ENCODE results near the gene SYCP1.
"Not testable (repeated sequence)": the region's sequence is repeated elsewhere in the genome, so short reads cannot be mapped to it uniquely, and the experiment has no call there.

SYCP1 gene

GRCh38 chr1:114854693-114855320 is at the start of gene SYCP1:
TSS of gene SYCP1 (plus strand) at chr1:114854863. CDS start at chr1:114855465, 602 bp downstream.
- DNase-seq: no peak

GRCh38 chr1:114819869-114820268 is 34.8 kb upstream of the SYCP1 start:
- DNase-seq: no peak

- no peak for DNase-seq
These were observed 34.3 kb upstream of the SYCP1 start for GRCh38 chr1:114820392-114820791.

GRCh38 chr1:114821978-114822377 is 32.7 kb upstream of the SYCP1 start:
- DNase-seq: no peak

- DNase-seq: no peak
These were observed 26.4 kb upstream of the SYCP1 start for GRCh38 chr1:114828251-114828650.

GRCh38 chr1:114830075-114830474 is 24.6 kb upstream of the SYCP1 start:
- not testable (repeated sequence) for DNase-seq

- DNase-seq: no peak
These were observed 23.2 kb upstream of the SYCP1 start for GRCh38 chr1:114831276-114831994.

- no peak for DNase-seq
These were observed 22.6 kb upstream of the SYCP1 start for GRCh38 chr1:114832057-114832456.

- no peak for DNase-seq
These were observed 21.2 kb upstream of the SYCP1 start for GRCh38 chr1:114833421-114833820.

GRCh38 chr1:114844270-114844669 is 10.4 kb upstream of the SYCP1 start:
- no peak for DNase-seq

- no peak for DNase-seq
These were observed 1.1 kb upstream of the SYCP1 start for GRCh38 chr1:114853584-114853983.

- no peak for DNase-seq
These were observed 6.7 kb downstream of the SYCP1 start for GRCh38 chr1:114861384-114861783.

GRCh38 chr1:114892194-114892918 is 37.7 kb downstream of the SYCP1 start:
- no peak for DNase-seq

GRCh38 chr1:114896795-114897194 is 42.1 kb downstream of the SYCP1 start:
- DNase-seq: no peak

- no peak for DNase-seq
These were observed 47.2 kb downstream of the SYCP1 start for GRCh38 chr1:114901814-114902213.

- DNase-seq: no peak
These were observed 47.7 kb downstream of the SYCP1 start for GRCh38 chr1:114902343-114902742.

- DNase-seq: no peak
These were observed 48.8 kb downstream of the SYCP1 start for GRCh38 chr1:114903480-114903879.

GRCh38 chr1:114915720-114916119 is 61.1 kb downstream of the SYCP1 start:
- not testable (repeated sequence) for DNase-seq

GRCh38 chr1:114926607-114927006 is 71.9 kb downstream of the SYCP1 start:
- no peak for DNase-seq

GRCh38 chr1:114927401-114927800 is 72.7 kb downstream of the SYCP1 start:
- DNase-seq: no peak

- no peak for DNase-seq
These were observed 101.9 kb downstream of the SYCP1 start for GRCh38 chr1:114956570-114956969.

GRCh38 chr1:114959423-114959822 is 104.8 kb downstream of the SYCP1 start:
- DNase-seq: no peak

GRCh38 chr1:114976891-114977290 is 122.2 kb downstream of the SYCP1 start:
- no peak for DNase-seq
